Spinal cord (tissue), 10 donors: ENCODE results near the gene BTRC. TPM values are rescaled to one million over a fixed set of nuclear protein-coding genes. Genes with fewer than 3 reads are reported as not detected.

Experiments
- DNase-seq, 6 donors: peaks; one replicate each; pipeline versions ENCODE4 v3.0.0 to v3.0.0-alpha.2; 2013 to 2015; ENCODE audit warnings: low spot score in 6 of 6, low read depth in 4 of 6
- H3K27ac ChIP-seq: one replicate; pipeline ENCODE4 v1.5.1; 2013; ENCODE audit warnings: low read depth, low read length, control low read depth
- H3K27me3 ChIP-seq: one replicate; pipeline ENCODE4 v1.6.1; 2013; ENCODE audit warnings: low read length; ENCODE audit not compliant: control insufficient read depth, insufficient read depth
- H3K36me3 ChIP-seq: one replicate; pipeline ENCODE4 v1.6.1; 2013; ENCODE audit warnings: low read length; ENCODE audit not compliant: control insufficient read depth, insufficient read depth
- H3K4me1 ChIP-seq: one replicate; pipeline ENCODE4 v1.6.1; 2013; ENCODE audit warnings: low read length; ENCODE audit not compliant: control insufficient read depth, insufficient read depth
- H3K4me3 ChIP-seq: one replicate; pipeline ENCODE4 v1.5.1; 2013; ENCODE audit warnings: low read depth, low read length, control low read depth
- H3K9me3 ChIP-seq: one replicate; pipeline ENCODE4 v1.6.1; 2013; ENCODE audit warnings: low read length; ENCODE audit not compliant: control insufficient read depth, insufficient read depth
- WGBS: methylation state at CpG from one replicate; pipeline ENCODE4 v1.1.5; 2013; ENCODE audit warnings: missing lambda C conversion rate; ENCODE audit not compliant: insufficient coverage; 5-methylcytosine and 5-hydroxymethylcytosine counted together
- polyA plus RNA-seq, 2 donors: library from polyadenylated mRNA; unstranded; fragments of 120-200 nt; gene quantifications; one replicate each; pipeline ENCODE4 v1.2.1, GENCODE V29; 2013; ENCODE audit not compliant: insufficient read length in 2 of 2
- small RNA-seq: library from RNA; depleted of rRNA; stranded (forward); fragments of <200 nt; gene quantifications from one replicate; pipeline ENCODE3, GENCODE V24; 2014; ENCODE audit warnings: low replicate concordance
- total RNA-seq, 2 donors: library from RNA; depleted of rRNA in 1 of 2; stranded (reverse); fragments of 120-200 nt in 1 of 2; fragments of >200 nt in 1 of 2; gene quantifications; one replicate each; pipeline versions ENCODE4 v1.2.3 to v1.2.4, GENCODE V29; 2013 to 2014
- donor health status: healthy.

Gene BTRC
- total and polyA plus RNA-seq, 4 donors, result 20.1 to 41.5 (median 36.5) TPM

GRCh38 chr10:101597091-101597900 is 243.3 kb downstream of the BTRC start:
- Histone ChIP-seq H3K9me3 (no peaks in the 10 kb centered on the region), H3K27me3 (no peaks in the 10 kb centered on the region), H3K4me3 (no peak overlapping the region), H3K27ac (no peak overlapping the region), H3K36me3 (peaks cover 10% of the 10 kb centered on the region), H3K4me1 (peaks cover 3% of the 10 kb centered on the region)
- DNase-seq, result peak in 1 of 6 donors; percentile 84
- 36% methylated on average over 10 of the region's 14 CpGs for WGBS

DNA sequence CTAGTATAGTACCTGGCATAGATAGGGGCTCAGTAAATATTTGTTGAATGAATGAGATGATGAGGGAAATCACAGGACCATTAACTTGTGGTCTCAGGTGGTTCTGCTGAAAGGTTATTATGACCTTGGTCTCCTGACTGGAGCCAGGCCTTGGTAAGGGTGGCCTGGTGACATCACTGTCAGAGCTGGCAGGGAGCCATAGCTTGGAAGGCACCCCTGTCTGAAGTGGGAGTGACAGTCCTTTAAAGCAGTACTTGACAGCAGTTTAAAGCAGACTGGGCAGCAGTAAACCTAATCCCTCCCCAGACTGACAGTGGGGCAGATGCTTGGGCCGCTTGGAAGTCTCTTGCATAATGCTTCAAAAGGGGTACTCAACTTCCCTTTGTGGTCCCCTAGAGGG is 247.6 kb downstream of the BTRC start:
- H3K4me1 ChIP-seq, result peaks cover 10% of the 10 kb centered on the region
- H3K4me3 ChIP-seq, result no peak overlapping the region
- DNase-seq, result no peak
- no peaks in the 10 kb centered on the region for H3K9me3 ChIP-seq
- no peak overlapping the region for H3K27ac ChIP-seq
- H3K27me3 ChIP-seq, result no peaks in the 10 kb centered on the region
- WGBS, result 100% methylated on average over 1 of the region's 1 CpG
- H3K36me3 ChIP-seq, result peaks cover 31% of the 10 kb centered on the region

DNA sequence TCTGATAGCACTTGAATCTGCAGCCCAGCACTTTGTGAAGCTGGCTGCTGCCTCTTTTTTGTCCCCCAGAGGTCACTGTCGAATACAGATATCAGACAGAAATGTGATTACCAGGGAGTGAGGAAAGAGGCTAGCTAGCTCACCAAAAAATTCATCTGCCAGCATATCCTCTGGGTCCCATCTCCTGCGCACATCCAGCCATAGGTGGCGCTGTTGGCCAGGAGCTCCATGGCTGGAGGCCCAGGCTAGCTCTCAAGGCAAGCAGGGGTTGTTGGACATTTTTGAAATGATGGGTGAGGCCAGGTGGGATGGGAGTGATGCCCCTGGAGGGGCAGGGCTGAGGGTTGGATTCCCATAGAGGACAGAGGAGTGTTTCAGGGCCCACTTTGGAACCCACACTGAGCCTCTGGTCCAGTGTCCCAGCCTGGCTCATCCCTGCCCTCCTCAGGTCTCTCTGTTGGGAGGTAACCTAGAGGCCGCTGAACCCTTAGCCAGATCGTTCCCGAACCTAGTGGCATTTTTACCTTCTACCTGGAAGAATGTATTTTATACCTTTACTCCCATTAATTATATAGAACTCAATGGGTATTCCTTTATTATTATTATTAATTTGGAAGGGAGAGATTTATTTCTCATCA is 248.9 kb downstream of the BTRC start:
- 0% methylated on average over 2 of the region's 6 CpGs for WGBS

More for the DNA sequence above, 248.9 kb downstream of the BTRC start:
- Histone ChIP-seq H3K9me3 (no peaks in the 10 kb centered on the region), H3K27me3 (no peaks in the 10 kb centered on the region), H3K27ac (no peak overlapping the region), H3K36me3 (peaks cover 40% of the 10 kb centered on the region), H3K4me3 (no peak overlapping the region), H3K4me1 (peaks cover 10% of the 10 kb centered on the region)
- peak; percentile 47 to 94 (median 72) for DNase-seq

Small RNA genes lying within 50 kb of the gene (small RNA-seq; reads per million reads assigned to genes)
- gene MIR3158-1 (not detected), gene RNU2-43P (0.20 reads per million, percentile 6 among the genes with 10 or more reads in this experiment), gene RNU2-59P (2.7 reads per million, percentile 92 among the genes with 10 or more reads in this experiment)

Other genes with a start within 250 kb of the BTRC start
- gene TLX1, start 222.9 kb upstream of the BTRC start, total RNA-seq, result not detected
- gene TLX1, start 222.9 kb upstream of the BTRC start, polyA plus RNA-seq, result under 1 TPM in 1 of 2 donors, not detected in 1; 0.33 TPM
- 1 to 10 TPM; 1.9 to 4.0 TPM for gene LBX1, start 124.7 kb upstream of the BTRC start, total RNA-seq
- 10 to 100 TPM; 26.0 to 27.5 TPM for gene LBX1, start 124.7 kb upstream of the BTRC start, polyA plus RNA-seq
- 10 to 100 TPM in 1 of 2 donors, 1 to 10 TPM in 1; 6.7 to 14.7 TPM for gene POLL, start 234.1 kb downstream of the BTRC start, total RNA-seq
- gene POLL, start 234.1 kb downstream of the BTRC start, polyA plus RNA-seq, result 10 to 100 TPM; 26.6 to 35.6 TPM
- 10 to 100 TPM; 21.1 to 57.2 TPM for gene DPCD, start 234.2 kb downstream of the BTRC start, total RNA-seq
- gene DPCD, start 234.2 kb downstream of the BTRC start, polyA plus RNA-seq, result 10 to 100 TPM; 38.0 to 46.5 TPM